HCT116 (cell line): ENCODE measurements around the gene ADIPOR1. TPM values are rescaled to one million over a fixed set of nuclear protein-coding genes. Genes with fewer than 3 reads are reported as not detected.

ENCODE experiments used
- ATAC-seq: fragments of 200-7000 bp; cut with Tn5 transposase; 2 replicates; pipeline ENCODE4 v1.9.1; 2020; ENCODE audit warnings: mild to moderate bottlenecking, moderate library complexity
- BruUV-seq: library from RNA; stranded (reverse); fragments of 400-500 nt; replicated peaks from 2 replicates; lab custom pipeline; 2021; lab: Mats Ljungman, UMichigan
- CTCF ChIA-PET: fragments of 300-600 bp; sonication (Branson Sonifier 250); formaldehyde crosslinking; loops from one replicate; lab custom pipeline; 2021; ENCODE audit warnings: antibody characterized with exemption; lab: Charles Lee
- POLR2A ChIA-PET: fragments of 300-600, 350-600 bp; sonication (Branson Sonifier 250); formaldehyde crosslinking; loops from one replicate; lab custom pipeline; 2021; ENCODE audit warnings: antibody characterized with exemption; lab: Charles Lee
- RAD21 ChIA-PET, 2 experiments: fragments of 300-600 bp; sonication (Branson Sonifier 250); formaldehyde crosslinking; loops; one replicate each; lab custom pipeline; 2023; ENCODE audit warnings: low total read pairs in 2 of 2; ENCODE audit not compliant: uncharacterized antibody in 2 of 2, unreplicated experiment in 2 of 2, low non-redundant PET in 1 of 2; lab: Charles Lee
- DNase-seq: peaks from one replicate; pipeline ENCODE4 v3.0.0-alpha.2; 2010; ENCODE audit warnings: low read depth, low spot score
- H2AFZ ChIP-seq: fragments of 200-600 bp; shearing (Covaris generic), sonication (generic); 2 replicates; pipeline ENCODE4 v1.6.1; 2017; ENCODE audit warnings: low read depth, mixed run types, mixed read lengths, antibody characterized with exemption, low read length; ENCODE audit not compliant: poor library complexity, severe bottlenecking
- H3K27ac ChIP-seq: 2 replicates; pipeline ENCODE4 v1.5.1; 2012; ENCODE audit warnings: low read depth, low read length
- H3K27me3 ChIP-seq: fragments of 200-600 bp; sonication (generic); 2 replicates; pipeline ENCODE4 v1.6.1; 2016; ENCODE audit warnings: mixed run types, low read length, mixed read lengths; ENCODE audit not compliant: insufficient read depth
- H3K36me3 ChIP-seq, 2 experiments: fragments of 200-500 bp in 1 of 2; fragments of 200-600 bp in 1 of 2; sonication (Bioruptor generic) in 1 of 2; sonication (generic) in 1 of 2; 2 replicates each; pipeline versions ENCODE4 v1.5.1 to v1.6.1; 2014 to 2016; ENCODE audit warnings: low read length in 2 of 2, inconsistent platforms in 1 of 2, mixed read lengths in 1 of 2, mixed run types in 1 of 2; ENCODE audit not compliant: insufficient read depth in 2 of 2, control insufficient read depth in 1 of 2
- H3K4me1 ChIP-seq, 2 experiments: fragments of 200-600 bp in 1 of 2; sonication (generic) in 1 of 2; 2 replicates each; pipeline versions ENCODE4 v1.5.1 to v1.6.1; 2012 to 2017; ENCODE audit warnings: low read length in 2 of 2, inconsistent platforms in 1 of 2, mild to moderate bottlenecking in 1 of 2, mixed read lengths in 1 of 2, mixed run types in 1 of 2, moderate library complexity in 1 of 2; ENCODE audit not compliant: insufficient read depth in 2 of 2, control insufficient read depth in 1 of 2
- H3K4me2 ChIP-seq: fragments of 200-600 bp; sonication (generic); 2 replicates; pipeline ENCODE4 v1.6.1; 2017; ENCODE audit warnings: mixed run types, low read length, mixed read lengths
- H3K4me3 ChIP-seq, 2 experiments: fragments of 200-600 bp in 1 of 2; sonication (generic) in 1 of 2; replicated peaks in 1 of 2; 2 replicates each; pipeline ENCODE4 v1.5.1; 2011 to 2016; ENCODE audit warnings: low read length in 2 of 2, control low read depth in 1 of 2, low read depth in 1 of 2, mild to moderate bottlenecking in 1 of 2, mixed read lengths in 1 of 2, mixed run types in 1 of 2
- H3K79me2 ChIP-seq: fragments of 200-600 bp; sonication (generic); 2 replicates; pipeline ENCODE4 v1.6.1; 2017; ENCODE audit warnings: mild to moderate bottlenecking, mixed run types, low read length, moderate library complexity, mixed read lengths; ENCODE audit not compliant: insufficient read depth
- H3K9ac ChIP-seq: fragments of 200-600 bp; sonication (generic); 2 replicates; pipeline ENCODE4 v1.6.1; 2016; ENCODE audit warnings: low read length, mixed read lengths
- H3K9me2 ChIP-seq: fragments of 200-600 bp; sonication (generic), shearing (Covaris generic); 2 replicates; pipeline ENCODE4 v1.6.1; 2017; ENCODE audit warnings: mixed run types, mild to moderate bottlenecking, moderate library complexity; ENCODE audit not compliant: insufficient read depth
- H3K9me3 ChIP-seq, 2 experiments: fragments of 200-500 bp in 1 of 2; fragments of 200-600 bp in 1 of 2; sonication (Bioruptor generic) in 1 of 2; sonication (generic) in 1 of 2; 2 replicates each; pipeline ENCODE4 v1.6.1; 2014 to 2017; ENCODE audit warnings: low read length in 2 of 2, mixed read lengths in 2 of 2, inconsistent platforms in 1 of 2, low read depth in 1 of 2, mild to moderate bottlenecking in 1 of 2, mixed run types in 1 of 2, moderate library complexity in 1 of 2; ENCODE audit not compliant: control insufficient read depth in 1 of 2, insufficient read depth in 1 of 2
- H4K20me1 ChIP-seq: fragments of 200-600 bp; sonication (generic), shearing (Covaris generic); 2 replicates; pipeline ENCODE4 v1.6.1; 2017; ENCODE audit warnings: mixed run types, mild to moderate bottlenecking, moderate library complexity; ENCODE audit not compliant: insufficient read depth
- CEBPB ChIP-seq: IDR thresholded peaks from 2 replicates; pipeline ENCODE4 v1.6.1; 2012; ENCODE audit warnings: low read depth
- CTCF ChIP-seq, 3 experiments: fragments of 200-600 bp in 1 of 3; sonication (generic) in 1 of 3; IDR thresholded peaks in 2 of 3; conservative IDR thresholded peaks in 1 of 3; 2 replicates each; pipeline ENCODE4 v1.5.1; 2012 to 2017; ENCODE audit warnings: low read depth in 2 of 3, low read length in 2 of 3, antibody characterized with exemption in 1 of 3, borderline replicate concordance in 1 of 3, control low read depth in 1 of 3, mild to moderate bottlenecking in 1 of 3, mixed read lengths in 1 of 3, mixed run types in 1 of 3, moderate library complexity in 1 of 3; ENCODE audit not compliant: insufficient read depth in 1 of 3
- ELF1 ChIP-seq: IDR thresholded peaks from 2 replicates; pipeline ENCODE4 v1.6.1; 2012; ENCODE audit warnings: low read depth, borderline replicate concordance
- EZH2phosphoT487 ChIP-seq: fragments of 200-600 bp; IDR thresholded peaks from 2 replicates; pipeline ENCODE4 v1.6.1; 2018; ENCODE audit warnings: antibody characterized with exemption, borderline replicate concordance
- FOSL1 ChIP-seq: IDR thresholded peaks from 2 replicates; pipeline ENCODE4 v1.6.1; 2012; ENCODE audit warnings: low read depth
- JUND ChIP-seq: IDR thresholded peaks from 2 replicates; pipeline ENCODE4 v1.6.1; 2012
- POLR2AphosphoS5 ChIP-seq: IDR thresholded peaks from 2 replicates; pipeline ENCODE4 v1.6.1; 2011; ENCODE audit warnings: mild to moderate bottlenecking, low read depth, low read length, moderate library complexity
- SP1 ChIP-seq: IDR thresholded peaks from 2 replicates; pipeline ENCODE4 v1.6.1; 2012; ENCODE audit warnings: low read depth
- SRF ChIP-seq: IDR thresholded peaks from 2 replicates; pipeline ENCODE4 v1.6.1; 2012; ENCODE audit warnings: low read depth
- YY1 ChIP-seq: IDR thresholded peaks from 2 replicates; pipeline ENCODE4 v1.6.1; 2011; ENCODE audit warnings: low read length, low read depth, moderate library complexity, mild to moderate bottlenecking; ENCODE audit not compliant: insufficient replicate concordance; ENCODE audit errors: extremely low read depth
- ZBTB33 ChIP-seq: IDR thresholded peaks from 2 replicates; pipeline ENCODE4 v1.6.1; 2011; ENCODE audit warnings: mild to moderate bottlenecking, low read length, moderate library complexity; ENCODE audit not compliant: insufficient replicate concordance; ENCODE audit errors: extremely low read depth
- ZNF274 ChIP-seq: fragments of 200-500 bp; sonication (Bioruptor generic); IDR thresholded peaks from 2 replicates; pipeline ENCODE4 v1.6.1; 2014; ENCODE audit warnings: mild to moderate bottlenecking, low read depth, low read length, inconsistent platforms
- intact Hi-C: fragments of 100-400 bp; cut with micrococcal nuclease; formaldehyde crosslinking; loops from 2 replicates; pipeline ENCODE4 v1.10.0; 2022
- total RNA-seq: library from RNA; stranded (reverse); gene quantifications from one replicate; pipeline ENCODE4 v1.2.1, GENCODE V29; 2021; ENCODE audit not compliant: unreplicated experiment
- TF ChIP-seq, protein P1 (sequence below): IDR thresholded peaks from 2 replicates; pipeline ENCODE4 v1.6.1; 2012

The ADIPOR1 gene
- total RNA-seq, 1 experiment from 2014 or later = 89.8 TPM

- Histone ChIP-seq H3K27ac (no peak overlapping the region), H2AFZ (no peak overlapping the region), H3K9me2 (no peaks in the 10 kb centered on the region), H3K79me2 (no peaks in the 10 kb centered on the region), H3K4me2 (no peak overlapping the region), H4K20me1 (no peaks in the 10 kb centered on the region), H3K9me3 (no peaks in the 10 kb centered on the region), H3K9ac (no peak overlapping the region), H3K4me1 (peaks cover 0 to 5% of the 10 kb centered on the region in 2 experiments; a peak in 1 of 4 replicates), H3K27me3 (no peaks in the 10 kb centered on the region), H3K36me3 (peaks cover under 1 to 5% of the 10 kb centered on the region in 2 experiments; a peak in 2 of 4 replicates), H3K4me3 (no peak overlapping the region)
- ATAC-seq (no peak), DNase-seq (no peak)
- ChIA-PET POLR2A (no interaction called here), CTCF (no interaction called here), RAD21 (no interaction called here)
- intact Hi-C loops = no loop called here
- TF ChIP-seq, protein P1, sequence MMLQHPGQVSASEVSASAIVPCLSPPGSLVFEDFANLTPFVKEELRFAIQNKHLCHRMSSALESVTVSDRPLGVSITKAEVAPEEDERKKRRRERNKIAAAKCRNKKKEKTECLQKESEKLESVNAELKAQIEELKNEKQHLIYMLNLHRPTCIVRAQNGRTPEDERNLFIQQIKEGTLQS = no peak
- no peak for TF ChIP-seq SP1
- no peak for TF ChIP-seq JUND
- no peak for TF ChIP-seq ELF1
- no peak for TF ChIP-seq CEBPB
- no peak for TF ChIP-seq ZNF274
- no TSS peak for BruUV-seq
Measured at GRCh38 chr1:202935844-202936243, 22.3 kb downstream of the ADIPOR1 start.

DNA sequence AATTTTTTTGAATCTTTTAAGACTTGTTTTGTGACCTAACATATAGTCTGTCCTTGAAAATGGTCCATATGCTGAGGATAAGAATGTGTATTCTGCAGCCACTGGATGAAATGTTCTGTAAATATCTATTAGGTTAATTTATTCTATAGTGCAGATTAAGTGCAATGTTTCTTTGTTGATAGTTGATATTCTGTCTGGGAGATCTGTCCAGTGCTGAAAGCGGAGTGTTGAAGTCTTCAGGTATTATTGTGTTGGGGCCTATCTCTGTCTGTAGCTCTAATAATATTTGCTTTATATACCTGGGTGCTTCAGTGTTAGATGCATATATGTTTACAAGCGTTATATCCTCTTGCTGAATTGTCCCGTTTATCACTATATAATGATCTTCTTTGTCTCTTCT, 23.4 kb downstream of the ADIPOR1 start:
- no peak for DNase-seq
- intact Hi-C loops = no loop called here
- no peak for ATAC-seq
- Histone ChIP-seq H2AFZ (no peak overlapping the region), H3K4me1 (peaks cover 0 to 5% of the 10 kb centered on the region in 2 experiments; a peak in 1 of 4 replicates), H3K27me3 (no peaks in the 10 kb centered on the region), H3K79me2 (no peaks in the 10 kb centered on the region), H3K27ac (no peak overlapping the region), H4K20me1 (no peaks in the 10 kb centered on the region), H3K9me3 (no peaks in the 10 kb centered on the region), H3K36me3 (no peaks in the 10 kb centered on the region), H3K9ac (no peak overlapping the region), H3K4me2 (no peak overlapping the region), H3K4me3 (no peak overlapping the region), H3K9me2 (no peaks in the 10 kb centered on the region)
- RAD21 ChIA-PET = no interaction called here
- TF ChIP-seq EZH2phosphoT487 = no peak
- TF ChIP-seq SRF = no peak
- no peak for TF ChIP-seq CTCF (IDR thresholded peaks at IDR 0.05 in 2 of 3, conservative IDR thresholded peaks at IDR 0.05 in 1 of 3; ENCODE audit: borderline replicate concordance in 1 of 3, insufficient read depth in 1 of 3, low read depth in 2 of 3, low read length in 2 of 3)
- no peak for TF ChIP-seq ZNF274
- no peak for TF ChIP-seq ZBTB33
- no peak for TF ChIP-seq FOSL1
- TF ChIP-seq CEBPB = no peak
- TF ChIP-seq POLR2AphosphoS5 = no peak
- no peak for TF ChIP-seq YY1
- CTCF ChIA-PET = no interaction called here
- POLR2A ChIA-PET = no interaction called here
- no TSS peak for BruUV-seq
